Immature natural killer cell (primary cell): ENCODE measurements around the gene LRRN2. TPM values are rescaled to one million over a fixed set of nuclear protein-coding genes. Genes with fewer than 3 reads are reported as not detected.
"Not testable (repeated sequence)": the region's sequence is repeated elsewhere in the genome, so short reads cannot be mapped to it uniquely, and the experiment has no call there.

Experiments
- DNase-seq, 3 donors: peaks; one replicate each; pipeline ENCODE4 v3.0.0; 2022; ENCODE audit warnings: mixed read lengths in 1 of 3
- H3K27ac Mint-ChIP-seq, 6 donors: one replicate each; pipeline ENCODE4 v1.8.0; 2020; ENCODE audit warnings: mixed read lengths in 6 of 6, mild to moderate bottlenecking in 5 of 6, inconsistent platforms in 4 of 6, moderate library complexity in 3 of 6
- H3K27me3 Mint-ChIP-seq, 3 donors: one replicate each; pipeline ENCODE4 v1.8.0; 2020 to 2021; ENCODE audit warnings: low read depth in 3 of 3, mild to moderate bottlenecking in 3 of 3, mixed read lengths in 3 of 3, moderate library complexity in 3 of 3, inconsistent platforms in 1 of 3
- H3K36me3 Mint-ChIP-seq, 3 donors: one replicate each; pipeline ENCODE4 v1.8.0; 2020; ENCODE audit warnings: mixed read lengths in 3 of 3, inconsistent platforms in 2 of 3, mild to moderate bottlenecking in 2 of 3
- H3K4me1 Mint-ChIP-seq, 2 donors: one replicate each; pipeline ENCODE4 v1.8.0; 2020; ENCODE audit warnings: inconsistent platforms in 2 of 2, mild to moderate bottlenecking in 2 of 2, mixed read lengths in 2 of 2, moderate library complexity in 1 of 2
- H3K4me3 Mint-ChIP-seq, 5 donors: one replicate each; pipeline ENCODE4 v1.8.0; 2020; ENCODE audit warnings: mild to moderate bottlenecking in 5 of 5, mixed read lengths in 5 of 5, inconsistent platforms in 3 of 5, moderate library complexity in 3 of 5
- H3K9me3 Mint-ChIP-seq, 6 donors: one replicate each; pipeline ENCODE4 v1.8.0; 2020; ENCODE audit warnings: mild to moderate bottlenecking in 6 of 6, mixed read lengths in 6 of 6, inconsistent platforms in 4 of 6, moderate library complexity in 3 of 6
- polyA plus RNA-seq, 3 donors: library from polyadenylated mRNA; unstranded; fragments of 300-500 nt; fragmentation: Illumina TruSeq; gene quantifications; one replicate each; pipeline ENCODE4 v1.2.3, GENCODE V29; 2021

Gene LRRN2
- polyA plus RNA-seq, 3 donors from 2014 or later: not detected

GRCh38 chr1:204634260-204634910 is 51.2 kb downstream of the LRRN2 start:
- Mint-ChIP-seq H3K4me1 (no peaks in the 10 kb centered on the region), H3K27ac (no peak overlapping the region), H3K4me3 (no peak overlapping the region), H3K27me3 (peaks cover 1 to 6% (median 6%) of the 10 kb centered on the region in 3 donors), H3K36me3 (no peaks in the 10 kb centered on the region), H3K9me3 (no peaks in the 10 kb centered on the region)
- no peak for DNase-seq

- H3K27me3 Mint-ChIP-seq: peaks cover 3 to 6% (median 6%) of the 10 kb centered on the region in 3 donors
- no peak for DNase-seq
- H3K4me3 Mint-ChIP-seq: no peak overlapping the region
- no peaks in the 10 kb centered on the region for H3K4me1 Mint-ChIP-seq
- H3K27ac Mint-ChIP-seq: no peak overlapping the region
- H3K9me3 Mint-ChIP-seq: no peaks in the 10 kb centered on the region
- no peaks in the 10 kb centered on the region for H3K36me3 Mint-ChIP-seq
Measured at GRCh38 chr1:204633665-204634064, 51.9 kb downstream of the LRRN2 start.

- peaks cover 6 to 9% (median 6%) of the 10 kb centered on the region in 3 donors for H3K27me3 Mint-ChIP-seq
- H3K36me3 Mint-ChIP-seq: no peaks in the 10 kb centered on the region
- H3K4me3 Mint-ChIP-seq: no peak overlapping the region
- DNase-seq: no peak
- no peaks in the 10 kb centered on the region for H3K9me3 Mint-ChIP-seq
- no peak overlapping the region for H3K27ac Mint-ChIP-seq
- no peaks in the 10 kb centered on the region for H3K4me1 Mint-ChIP-seq
Measured at GRCh38 chr1:204630132-204630905, 55.2 kb downstream of the LRRN2 start.

GRCh38 chr1:204629459-204629858 is 56.1 kb downstream of the LRRN2 start:
- H3K36me3 Mint-ChIP-seq, H3K27me3 Mint-ChIP-seq, H3K4me1 Mint-ChIP-seq, H3K4me3 Mint-ChIP-seq, H3K9me3 Mint-ChIP-seq, H3K27ac Mint-ChIP-seq, DNase-seq: not testable (repeated sequence)

- no peak overlapping the region for H3K27ac Mint-ChIP-seq
- DNase-seq: no peak
- H3K4me1 Mint-ChIP-seq: no peaks in the 10 kb centered on the region
- no peaks in the 10 kb centered on the region for H3K36me3 Mint-ChIP-seq
- no peaks in the 10 kb centered on the region for H3K9me3 Mint-ChIP-seq
- H3K4me3 Mint-ChIP-seq: no peak overlapping the region
- peaks cover 6 to 9% (median 6%) of the 10 kb centered on the region in 3 donors for H3K27me3 Mint-ChIP-seq
Measured at GRCh38 chr1:204628868-204629267, 56.7 kb downstream of the LRRN2 start.

GRCh38 chr1:204627436-204627835 is 58.1 kb downstream of the LRRN2 start:
- no peak for DNase-seq
- no peak overlapping the region for H3K4me3 Mint-ChIP-seq
- H3K9me3 Mint-ChIP-seq: no peaks in the 10 kb centered on the region
- no peaks in the 10 kb centered on the region for H3K4me1 Mint-ChIP-seq
- no peak overlapping the region for H3K27ac Mint-ChIP-seq
- H3K27me3 Mint-ChIP-seq: peaks cover 4 to 9% (median 6%) of the 10 kb centered on the region in 3 donors
- no peaks in the 10 kb centered on the region for H3K36me3 Mint-ChIP-seq

- Mint-ChIP-seq H3K4me1 (no peaks in the 10 kb centered on the region), H3K27ac (no peak overlapping the region), H3K27me3 (peaks cover 4 to 6% (median 5%) of the 10 kb centered on the region in 3 donors), H3K36me3 (no peaks in the 10 kb centered on the region), H3K4me3 (no peak overlapping the region), H3K9me3 (no peaks in the 10 kb centered on the region)
- DNase-seq: no peak
Measured at GRCh38 chr1:204626381-204626780, 59.2 kb downstream of the LRRN2 start.

- Mint-ChIP-seq H3K4me3 (no peak overlapping the region), H3K27ac (no peak overlapping the region), H3K9me3 (no peaks in the 10 kb centered on the region), H3K36me3 (no peaks in the 10 kb centered on the region), H3K27me3 (peaks cover 0 to 5% (median 4%) of the 10 kb centered on the region in 3 donors), H3K4me1 (no peaks in the 10 kb centered on the region)
- no peak for DNase-seq
Measured at GRCh38 chr1:204624631-204625216, 60.8 kb downstream of the LRRN2 start.

- no peak overlapping the region for H3K4me3 Mint-ChIP-seq
- peak in 2 of 3 donors; percentile 4 to 9 for DNase-seq
- peaks cover 0 to 5% (median 2%) of the 10 kb centered on the region in 3 donors for H3K27me3 Mint-ChIP-seq
- H3K4me1 Mint-ChIP-seq: no peaks in the 10 kb centered on the region
- no peaks in the 10 kb centered on the region for H3K36me3 Mint-ChIP-seq
- H3K9me3 Mint-ChIP-seq: no peaks in the 10 kb centered on the region
- no peak overlapping the region for H3K27ac Mint-ChIP-seq
Measured at GRCh38 chr1:204623894-204624361, 61.6 kb downstream of the LRRN2 start.

GRCh38 chr1:204623365-204623893 is 62.1 kb downstream of the LRRN2 start:
- Mint-ChIP-seq H3K27ac (no peak overlapping the region), H3K27me3 (peaks cover 0 to 2% (median 2%) of the 10 kb centered on the region in 3 donors), H3K4me1 (no peaks in the 10 kb centered on the region), H3K36me3 (no peaks in the 10 kb centered on the region), H3K4me3 (no peak overlapping the region), H3K9me3 (no peaks in the 10 kb centered on the region)
- no peak for DNase-seq

- DNase-seq: no peak
- H3K27ac Mint-ChIP-seq: no peak overlapping the region
- H3K36me3 Mint-ChIP-seq: no peaks in the 10 kb centered on the region
- H3K4me3 Mint-ChIP-seq: no peak overlapping the region
- no peaks in the 10 kb centered on the region for H3K4me1 Mint-ChIP-seq
- H3K9me3 Mint-ChIP-seq: no peaks in the 10 kb centered on the region
- H3K27me3 Mint-ChIP-seq: peaks cover 0 to 2% (median 2%) of the 10 kb centered on the region in 3 donors
Measured at GRCh38 chr1:204621996-204622395, 63.5 kb downstream of the LRRN2 start.

- Mint-ChIP-seq H3K4me3 (no peak overlapping the region), H3K36me3 (no peaks in the 10 kb centered on the region), H3K9me3 (no peaks in the 10 kb centered on the region), H3K4me1 (no peaks in the 10 kb centered on the region), H3K27me3 (peaks cover 0 to 2% (median 2%) of the 10 kb centered on the region in 3 donors), H3K27ac (peak overlapping the region in 1 of 6 donors; percentile 46)
- no peak for DNase-seq
Measured at GRCh38 chr1:204621396-204621795, 64.1 kb downstream of the LRRN2 start.

GRCh38 chr1:204619721-204620120 is 65.8 kb downstream of the LRRN2 start:
- no peak overlapping the region for H3K27ac Mint-ChIP-seq

GRCh38 chr1:204618148-204618760 is 67.3 kb downstream of the LRRN2 start:
- H3K36me3 Mint-ChIP-seq: no peaks in the 10 kb centered on the region
- H3K27me3 Mint-ChIP-seq: no peaks in the 10 kb centered on the region
- no peak overlapping the region for H3K4me3 Mint-ChIP-seq
- no peaks in the 10 kb centered on the region for H3K9me3 Mint-ChIP-seq
- DNase-seq: no peak
- H3K4me1 Mint-ChIP-seq: no peaks in the 10 kb centered on the region
- no peak overlapping the region for H3K27ac Mint-ChIP-seq

More at GRCh38 chr1:204619721-204620120, 65.8 kb downstream of the LRRN2 start:
- Mint-ChIP-seq H3K36me3 (no peaks in the 10 kb centered on the region), H3K4me1 (no peaks in the 10 kb centered on the region), H3K27me3 (no peaks in the 10 kb centered on the region), H3K4me3 (no peak overlapping the region), H3K9me3 (no peaks in the 10 kb centered on the region)
- no peak for DNase-seq
